GM19438 (cell line): ENCODE measurements around the gene MPHOSPH9.

Experiments
- ATAC-seq: cut with Tn5 transposase; IDR thresholded peaks from one replicate; pipeline ENCODE4 v1.9.1; 2021; ENCODE audit warnings: low read depth; ENCODE audit not compliant: unreplicated experiment

MPHOSPH9 gene, protein sequence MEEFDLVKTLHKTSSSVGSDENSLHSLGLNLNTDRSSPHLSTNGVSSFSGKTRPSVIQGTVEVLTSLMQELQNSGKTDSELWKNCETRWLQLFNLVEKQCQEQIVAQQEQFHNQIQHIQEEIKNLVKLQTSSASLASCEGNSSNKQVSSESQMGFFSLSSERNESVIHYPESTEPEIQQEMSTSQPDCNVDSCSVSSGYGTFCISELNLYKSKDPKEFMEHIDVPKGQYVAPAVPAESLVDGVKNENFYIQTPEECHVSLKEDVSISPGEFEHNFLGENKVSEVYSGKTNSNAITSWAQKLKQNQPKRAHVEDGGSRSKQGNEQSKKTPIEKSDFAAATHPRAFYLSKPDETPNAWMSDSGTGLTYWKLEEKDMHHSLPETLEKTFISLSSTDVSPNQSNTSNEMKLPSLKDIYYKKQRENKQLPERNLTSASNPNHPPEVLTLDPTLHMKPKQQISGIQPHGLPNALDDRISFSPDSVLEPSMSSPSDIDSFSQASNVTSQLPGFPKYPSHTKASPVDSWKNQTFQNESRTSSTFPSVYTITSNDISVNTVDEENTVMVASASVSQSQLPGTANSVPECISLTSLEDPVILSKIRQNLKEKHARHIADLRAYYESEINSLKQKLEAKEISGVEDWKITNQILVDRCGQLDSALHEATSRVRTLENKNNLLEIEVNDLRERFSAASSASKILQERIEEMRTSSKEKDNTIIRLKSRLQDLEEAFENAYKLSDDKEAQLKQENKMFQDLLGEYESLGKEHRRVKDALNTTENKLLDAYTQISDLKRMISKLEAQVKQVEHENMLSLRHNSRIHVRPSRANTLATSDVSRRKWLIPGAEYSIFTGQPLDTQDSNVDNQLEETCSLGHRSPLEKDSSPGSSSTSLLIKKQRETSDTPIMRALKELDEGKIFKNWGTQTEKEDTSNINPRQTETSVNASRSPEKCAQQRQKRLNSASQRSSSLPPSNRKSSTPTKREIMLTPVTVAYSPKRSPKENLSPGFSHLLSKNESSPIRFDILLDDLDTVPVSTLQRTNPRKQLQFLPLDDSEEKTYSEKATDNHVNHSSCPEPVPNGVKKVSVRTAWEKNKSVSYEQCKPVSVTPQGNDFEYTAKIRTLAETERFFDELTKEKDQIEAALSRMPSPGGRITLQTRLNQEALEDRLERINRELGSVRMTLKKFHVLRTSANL

DNA sequence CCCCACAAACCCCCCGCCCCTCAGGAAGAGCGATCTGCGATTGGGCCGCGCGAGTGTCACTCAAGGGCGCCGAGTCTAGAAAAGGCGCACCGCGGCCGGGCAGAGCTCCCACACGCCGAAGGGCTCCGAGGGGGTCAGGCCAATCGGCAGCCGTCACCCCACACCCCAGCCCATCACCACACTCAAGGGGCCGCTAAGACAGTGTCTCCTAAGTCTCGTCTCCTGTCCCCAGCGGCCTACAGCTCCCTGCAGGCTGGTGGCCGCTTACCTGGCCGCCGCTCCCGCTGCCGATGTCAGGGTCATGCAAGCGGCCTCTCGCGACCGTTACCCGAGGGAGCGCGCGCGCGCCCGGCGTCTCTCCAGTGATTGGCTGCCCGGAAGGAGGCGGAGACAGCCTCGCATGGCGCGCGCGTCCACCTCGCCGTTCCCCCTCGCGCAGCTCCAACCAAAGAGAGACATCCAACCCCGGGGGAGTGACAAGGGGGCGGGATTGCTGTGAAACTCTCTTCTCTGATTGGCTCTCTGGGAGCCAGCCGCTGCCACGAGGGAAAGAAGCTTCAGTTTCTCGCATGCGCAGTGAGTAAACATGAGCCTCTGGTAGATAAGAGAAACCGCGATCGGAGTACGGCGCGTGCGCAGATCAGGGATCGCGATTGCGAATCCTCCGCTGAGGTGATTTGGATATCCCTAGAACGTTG, at the start of gene MPHOSPH9, which contains the start of gene MTRFR:
Gene MPHOSPH9, minus strand, starts transcription at position 335 of the 698 bp plus-strand sequence. CDS start 2,777 bp downstream, outside the sequence.
Gene MTRFR, plus strand, starts transcription at position 630 of the 698 bp plus-strand sequence. CDS start 20,239 bp downstream, outside the sequence.
- peak; percentile 77 for ATAC-seq

DNA sequence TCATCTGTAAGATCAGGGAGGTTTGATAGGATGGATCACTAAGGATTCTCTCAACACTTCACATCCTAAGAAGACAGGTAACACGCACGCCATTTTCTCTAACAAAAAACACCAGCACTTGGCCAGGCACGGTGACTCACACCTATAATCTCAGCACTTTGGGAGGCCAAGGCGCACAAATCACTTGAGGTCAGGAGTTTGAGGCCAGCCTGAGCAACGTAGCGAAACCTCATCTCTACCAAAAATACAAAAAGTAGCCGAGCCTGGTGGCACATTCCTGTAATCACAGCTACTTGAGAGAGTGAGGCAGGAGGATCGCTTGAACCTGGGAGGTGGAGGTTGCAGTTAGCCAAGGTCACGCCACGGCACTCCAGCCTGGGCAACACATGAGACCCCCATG, 49.2 kb upstream of the MPHOSPH9 start:
- no peak for ATAC-seq

DNA sequence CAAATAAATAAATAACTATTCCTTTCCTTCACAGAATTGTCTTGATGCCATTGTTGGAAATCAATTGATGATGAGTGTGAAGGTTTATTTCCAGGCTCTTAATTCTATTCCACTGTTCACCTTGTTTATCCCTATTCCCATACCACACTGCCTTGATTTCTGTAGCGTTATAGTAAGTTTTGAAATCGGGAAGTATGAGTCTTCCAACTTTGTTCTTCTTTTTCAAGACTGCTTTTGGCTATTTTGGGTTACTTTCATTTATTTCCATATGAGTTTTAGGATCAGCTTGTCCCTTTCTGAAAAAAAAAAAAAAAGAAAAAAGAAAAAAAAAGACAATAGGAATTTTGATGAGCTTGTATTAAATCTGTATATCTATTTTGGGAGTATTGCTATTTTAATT, 48.0 kb upstream of the MPHOSPH9 start:
- ATAC-seq, result no peak

DNA sequence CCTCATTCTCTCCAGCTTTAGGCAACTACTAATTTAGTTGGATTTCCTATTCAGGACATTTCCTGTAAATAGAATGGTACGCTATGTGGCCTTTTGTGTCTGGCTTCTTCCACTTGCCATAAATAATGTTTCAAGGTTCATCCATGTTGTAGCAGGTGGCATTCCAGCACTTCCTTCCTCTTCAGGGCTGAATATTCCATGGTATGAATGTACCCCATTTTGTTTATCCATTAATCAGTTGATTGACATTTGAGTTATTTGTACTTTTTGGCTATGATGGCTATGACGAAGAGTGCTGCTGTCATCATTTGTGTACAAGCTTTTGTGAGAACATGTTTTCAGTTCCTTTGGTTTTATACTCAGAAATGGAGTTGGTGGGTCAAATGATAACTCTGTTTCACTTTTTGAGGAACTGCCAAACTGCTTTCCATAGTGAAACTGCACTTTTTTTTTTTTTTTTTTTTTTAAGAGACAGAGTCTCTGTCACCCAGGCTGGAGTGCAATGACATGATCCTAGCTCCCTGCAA, 45.2 kb upstream of the MPHOSPH9 start:
- ATAC-seq, result peak; percentile 80

DNA sequence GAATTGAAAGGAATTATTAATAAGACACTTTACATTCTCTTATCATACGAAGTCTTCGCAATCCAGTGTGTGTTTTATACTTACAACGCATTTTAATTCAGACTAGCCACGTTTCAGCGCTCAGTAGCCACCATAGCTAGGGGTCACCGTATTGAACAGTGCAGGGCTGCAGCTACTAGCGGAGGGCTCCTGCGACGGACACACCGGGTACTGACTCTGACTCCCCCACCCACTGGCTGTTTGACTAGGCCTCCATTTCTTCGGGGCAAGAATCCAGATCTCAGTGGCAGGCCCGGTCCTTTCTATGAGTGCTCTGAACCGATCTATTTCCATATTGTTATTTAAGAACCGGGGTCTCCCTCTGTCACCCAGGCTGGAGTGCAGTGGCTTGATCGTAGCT, 40.2 kb upstream of the MPHOSPH9 start:
- ATAC-seq, result no peak

DNA sequence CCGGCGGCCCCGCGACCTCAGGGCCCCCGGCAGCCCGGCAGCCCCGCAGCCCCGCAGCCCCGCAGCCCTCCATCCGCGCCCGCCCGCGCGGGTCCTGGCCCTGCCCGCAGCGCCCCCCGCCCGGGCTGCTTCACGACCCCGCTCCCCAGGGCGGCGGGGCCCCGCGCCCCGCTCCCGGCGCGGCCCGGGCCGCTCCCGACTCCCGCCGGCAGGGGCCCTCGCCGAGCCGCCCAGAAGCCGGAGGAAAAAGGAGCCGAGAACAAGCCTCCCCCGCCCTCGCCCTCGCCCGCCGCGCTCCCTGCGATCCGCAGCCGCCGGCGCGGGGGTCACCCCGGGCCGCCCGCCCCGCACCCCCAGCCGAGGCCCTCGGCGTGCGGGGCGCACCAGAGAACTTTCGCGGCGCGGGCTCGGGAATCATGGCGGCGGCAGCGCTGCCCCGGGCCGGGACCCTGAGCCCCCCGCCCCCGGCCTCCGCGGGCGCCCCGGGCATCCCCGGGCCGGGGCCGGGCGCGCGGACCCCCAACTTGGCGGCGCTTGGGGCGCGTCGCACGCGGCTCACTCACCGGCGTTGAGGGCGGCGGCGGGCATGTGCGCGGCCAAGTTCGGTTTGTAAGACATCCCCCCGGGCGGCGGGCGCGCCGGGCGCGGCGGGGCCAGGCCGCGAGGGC, 38.2 kb upstream of the MPHOSPH9 start:
- ATAC-seq, result peak; percentile 65

DNA sequence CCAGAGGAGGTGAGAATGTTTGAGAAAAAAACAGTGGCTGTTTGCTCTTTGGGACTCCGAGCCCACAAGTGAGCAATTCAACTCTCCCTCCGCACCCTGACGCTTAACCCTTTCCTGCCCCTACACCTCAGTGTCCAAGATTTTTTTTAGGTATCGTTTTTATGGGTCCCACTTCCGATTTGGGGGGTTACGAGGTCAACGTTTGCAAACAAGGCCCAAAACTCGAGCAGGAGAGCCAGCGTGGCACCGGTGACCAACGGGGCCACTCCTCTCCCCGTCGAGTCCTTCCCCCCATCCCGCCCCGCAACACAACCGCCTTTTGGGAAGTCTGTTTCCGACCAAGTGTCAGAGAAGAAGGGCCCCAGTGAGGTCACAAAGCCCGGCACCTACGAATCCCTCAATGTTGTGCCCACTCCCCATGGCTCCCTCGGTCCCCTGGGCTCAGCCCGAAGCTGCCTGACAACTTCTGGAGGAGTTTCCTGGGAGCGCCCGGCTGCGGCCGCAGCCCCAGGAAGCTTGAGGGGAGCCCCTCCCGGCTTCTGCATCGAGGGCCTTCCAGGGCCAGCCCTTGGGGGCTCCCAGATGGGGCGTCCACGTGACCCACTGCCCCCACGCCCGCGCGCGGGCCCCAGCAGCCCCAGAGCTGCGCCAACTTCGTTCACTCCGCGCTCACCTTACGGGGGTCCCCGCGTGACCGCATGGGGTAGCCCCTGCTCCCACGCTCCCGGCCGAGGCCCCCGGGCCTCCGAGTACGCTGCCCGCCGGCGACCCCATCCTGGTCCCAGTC, 37.5 kb upstream of the MPHOSPH9 start:
- peak; percentile 8 for ATAC-seq

DNA sequence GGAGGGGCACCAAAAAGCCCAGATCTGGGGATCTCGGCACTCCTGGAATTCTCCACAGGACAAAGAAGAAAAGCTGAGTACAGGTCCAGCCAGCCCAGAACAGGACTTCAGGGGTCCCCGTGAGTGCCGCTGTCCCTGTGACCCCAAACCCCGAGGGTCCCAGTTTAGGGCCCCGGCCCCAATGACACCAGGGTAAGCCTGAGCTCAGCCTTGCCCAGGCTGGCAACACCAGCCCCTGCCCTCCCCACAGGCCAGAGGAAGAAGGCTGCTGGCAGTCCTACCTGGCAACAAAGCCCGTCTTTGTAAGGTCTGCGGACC, 36.9 kb upstream of the MPHOSPH9 start:
- no peak for ATAC-seq

DNA sequence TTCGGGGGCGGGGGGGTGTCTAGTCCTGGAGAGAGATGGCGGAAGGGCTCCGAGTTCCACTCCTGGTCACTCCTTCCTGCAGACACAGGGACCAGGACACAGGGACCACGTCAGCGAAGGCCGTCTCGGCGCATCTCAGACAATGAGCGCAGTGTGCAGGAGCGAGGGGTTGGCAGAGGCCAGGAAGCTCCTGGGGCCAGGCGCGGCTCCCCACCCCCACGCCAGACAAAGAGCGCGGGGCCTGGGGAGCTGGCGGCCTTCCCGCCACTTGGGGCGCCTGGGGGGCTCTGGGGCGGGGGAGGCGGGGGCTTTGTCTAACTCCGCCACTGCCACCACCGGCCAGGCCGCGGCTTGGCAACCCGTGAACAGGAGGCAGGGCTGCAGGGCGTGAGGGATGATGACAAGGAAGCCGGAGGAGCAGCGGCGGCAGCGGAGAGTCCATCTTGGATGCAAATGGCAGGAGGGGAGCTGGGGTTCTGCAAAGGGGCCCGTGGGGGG, 36.5 kb upstream of the MPHOSPH9 start:
- no peak for ATAC-seq

DNA sequence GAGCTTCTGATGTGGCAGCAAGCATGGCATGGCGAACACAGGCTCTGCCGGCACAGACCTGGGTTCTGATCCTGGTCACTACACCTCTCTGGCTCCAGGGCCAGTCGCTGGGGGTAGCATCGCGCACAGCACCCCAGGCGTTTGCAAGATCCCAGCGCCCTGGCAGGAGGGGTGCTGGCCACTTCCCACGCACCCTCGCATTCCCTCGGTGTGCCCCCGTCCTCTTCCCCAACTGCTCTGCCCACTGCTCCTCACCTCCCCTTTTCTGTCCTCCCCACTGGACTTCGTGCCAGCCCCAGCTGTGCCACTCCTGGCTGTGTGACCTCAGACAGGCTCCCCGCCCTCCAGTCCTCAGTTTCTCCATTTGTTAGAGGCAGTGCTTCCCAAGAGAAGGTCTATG, 35.9 kb upstream of the MPHOSPH9 start:
- ATAC-seq, result no peak

DNA sequence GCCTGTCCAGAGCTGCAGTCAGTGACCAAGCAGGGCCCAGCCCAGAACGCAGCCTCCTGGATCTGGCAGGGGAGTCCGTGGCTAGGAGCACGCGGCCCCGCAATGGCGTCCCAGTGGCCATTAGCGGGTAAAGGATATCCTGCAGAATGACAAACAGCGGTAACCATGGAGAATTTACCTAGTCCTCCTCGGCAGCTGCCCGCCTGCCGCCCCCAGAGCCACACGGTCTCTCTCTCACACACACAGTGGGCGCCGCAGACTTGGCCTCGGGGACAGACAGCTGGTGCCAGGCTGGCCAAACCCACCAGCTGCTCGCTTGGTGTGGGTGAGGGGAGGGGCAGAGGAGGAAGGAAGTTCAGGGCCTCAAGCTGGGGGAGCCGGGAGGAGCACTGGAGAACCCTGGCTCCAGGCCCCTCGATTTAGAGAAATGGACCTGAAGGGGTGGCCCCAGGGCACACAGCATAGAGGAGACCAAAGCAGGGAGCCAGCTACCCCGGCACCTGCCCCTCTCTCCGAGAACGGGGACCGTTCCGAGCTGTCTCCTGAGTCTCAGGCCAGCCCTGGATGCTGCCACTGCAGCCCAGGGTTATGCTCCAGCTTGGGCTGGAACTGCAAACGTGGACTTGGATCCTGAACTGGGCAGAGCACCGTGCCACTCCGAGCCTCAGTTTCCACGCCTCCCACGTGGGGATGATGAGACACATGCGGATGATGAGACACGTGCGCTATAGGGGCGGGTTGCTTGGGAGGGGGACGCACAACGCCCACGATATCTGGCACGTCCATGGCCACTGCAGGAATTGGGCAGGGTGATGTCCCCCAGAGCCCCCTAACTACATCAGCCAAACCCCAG, 35.3 kb upstream of the MPHOSPH9 start:
- ATAC-seq, result no peak

DNA sequence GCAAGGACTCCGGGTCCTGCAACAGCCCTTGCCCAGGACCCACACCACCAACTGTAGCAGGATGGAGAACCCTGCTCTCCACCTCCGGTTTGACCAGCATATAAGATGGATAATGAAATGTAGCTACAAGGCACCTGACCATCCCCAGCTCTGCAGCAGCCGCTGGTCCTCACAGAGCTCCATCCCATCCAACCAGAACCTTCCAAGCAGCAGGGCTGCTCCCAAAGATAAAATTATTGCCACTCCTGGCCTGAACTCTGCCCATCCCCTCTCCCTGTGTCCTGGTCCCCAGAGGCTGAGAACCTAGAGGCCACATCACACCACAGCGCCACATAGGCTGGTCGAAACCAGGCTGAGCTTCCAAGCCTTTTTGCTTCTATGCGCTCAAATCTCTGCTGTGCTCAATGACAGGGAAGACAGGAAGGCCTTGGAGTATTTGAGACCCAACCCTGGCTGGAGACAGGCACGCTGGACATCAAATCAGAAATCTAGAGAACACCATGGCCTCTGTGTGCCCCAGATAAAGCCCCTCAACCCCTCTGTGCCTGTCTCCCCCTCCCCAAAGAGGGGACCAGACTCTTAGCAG, 34.5 kb upstream of the MPHOSPH9 start:
- ATAC-seq, result no peak

DNA sequence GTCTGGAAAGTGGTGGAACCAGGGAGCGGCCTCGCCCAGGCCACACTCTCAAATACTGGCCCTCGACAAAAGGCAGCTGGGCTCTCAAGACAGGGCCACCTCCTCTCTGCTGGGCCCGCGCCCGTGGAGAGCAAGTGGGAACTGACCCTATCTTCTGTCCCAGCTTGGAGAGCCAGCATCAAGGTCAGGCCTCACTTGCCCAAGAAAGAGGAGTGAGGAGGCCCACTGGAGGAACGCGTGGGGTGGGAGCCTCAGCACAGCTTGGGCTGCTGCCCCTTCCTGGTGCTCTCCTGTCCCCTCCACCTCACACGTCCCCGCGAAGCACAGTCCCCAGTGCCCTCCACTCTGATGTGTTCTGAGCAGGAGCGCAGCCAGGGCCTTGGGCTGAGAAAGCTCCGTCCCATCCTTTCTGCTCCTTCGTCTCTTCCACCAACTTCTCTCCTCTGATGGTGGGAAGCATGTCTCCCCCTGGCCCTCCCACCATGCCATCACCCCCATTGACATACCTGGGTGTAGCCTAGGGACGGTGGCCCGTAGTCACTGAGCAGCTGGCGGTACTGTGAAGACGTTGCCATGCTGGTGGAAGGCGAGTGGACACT, 33.8 kb upstream of the MPHOSPH9 start:
- ATAC-seq, result no peak

DNA sequence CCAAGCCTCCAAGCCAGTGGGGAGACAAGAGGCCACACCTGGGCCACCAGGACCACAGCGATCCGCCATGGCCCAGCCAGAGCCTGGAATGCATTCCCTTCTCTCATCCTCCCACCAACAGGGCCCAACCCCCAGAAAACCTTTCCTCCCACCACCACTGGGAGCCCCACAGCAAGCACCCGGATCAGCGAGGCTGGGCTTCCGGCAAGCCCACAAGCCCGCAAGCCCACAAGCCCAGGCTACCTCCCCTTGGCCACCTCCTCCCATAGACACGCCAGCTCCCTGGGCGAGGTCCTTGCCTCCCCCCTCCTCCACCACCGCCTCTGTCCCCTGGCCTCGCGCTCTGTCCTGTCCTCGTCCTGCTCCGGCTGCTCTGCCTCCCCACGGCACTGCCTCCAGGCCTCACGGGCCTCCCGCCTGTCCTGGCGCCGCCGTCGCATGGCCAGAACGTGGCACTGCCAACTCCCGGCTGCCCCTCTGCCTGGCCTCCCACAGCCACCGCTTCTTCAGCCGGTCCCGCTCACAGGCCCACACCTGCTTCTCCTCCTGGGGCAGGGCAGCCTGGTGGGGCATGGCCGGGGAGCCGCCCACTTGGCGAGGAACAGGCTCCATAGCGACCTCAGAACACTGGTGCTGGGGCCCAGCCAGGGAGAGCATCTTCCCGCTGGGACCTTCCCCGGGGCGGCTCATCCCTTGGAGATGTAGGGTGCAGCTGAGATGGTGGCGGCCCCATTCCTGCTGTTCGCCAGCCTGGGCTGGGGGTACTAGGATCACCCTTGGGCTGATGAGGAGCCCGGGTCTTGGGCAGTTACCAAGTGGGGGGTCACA, 33.1 kb upstream of the MPHOSPH9 start:
- no peak for ATAC-seq

DNA sequence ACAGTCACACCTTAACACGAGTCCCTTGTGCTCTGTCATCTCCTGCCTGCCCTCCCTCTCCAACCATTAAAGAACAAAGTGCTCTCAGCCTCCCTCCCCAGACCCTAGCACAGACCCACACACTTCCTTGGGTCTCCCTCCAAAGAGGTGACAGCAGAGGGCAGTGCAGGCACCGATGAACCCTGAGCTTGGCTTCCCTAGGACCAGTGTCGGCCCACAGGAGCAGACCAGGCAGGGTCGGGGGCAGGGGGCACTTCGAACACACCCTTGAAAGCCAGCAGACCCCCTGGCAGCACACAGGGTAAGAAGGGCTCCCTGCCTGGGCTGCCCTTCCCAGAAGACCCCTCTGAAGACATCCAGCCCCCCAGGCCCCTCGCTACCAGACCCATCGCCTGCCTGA, 31.7 kb upstream of the MPHOSPH9 start:
- ATAC-seq, result no peak

DNA sequence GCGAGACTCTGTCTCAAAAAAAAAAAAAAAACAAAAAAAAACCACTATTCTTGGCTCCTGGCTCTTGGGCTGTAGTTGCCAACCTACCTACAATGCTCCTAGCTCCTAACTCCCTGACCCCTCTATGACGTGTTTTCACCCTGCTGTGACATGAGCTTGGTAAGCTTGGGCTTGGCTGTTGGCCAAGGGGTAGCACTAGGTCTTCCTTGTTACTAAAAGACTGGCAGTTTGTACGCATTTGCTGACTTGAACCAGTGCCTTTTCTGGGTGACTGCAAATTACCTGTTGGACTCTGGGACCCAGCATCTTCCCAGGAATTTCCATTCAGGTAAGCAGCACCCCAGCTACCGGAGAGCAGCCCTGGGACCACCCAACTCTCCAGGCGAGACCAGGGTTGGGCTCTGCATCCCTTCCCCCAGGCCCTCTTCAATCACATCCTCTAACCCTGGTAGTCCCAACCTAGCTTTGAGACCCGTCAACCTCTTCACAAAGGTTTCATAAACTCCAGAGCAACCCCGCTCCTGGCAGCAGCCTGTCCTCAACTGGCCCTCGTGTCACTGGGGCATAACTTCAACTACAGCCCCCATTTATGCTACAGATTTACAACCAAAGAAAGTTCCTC, 30.4 kb upstream of the MPHOSPH9 start:
- no peak for ATAC-seq
